ENCODE data around the gene MS4A15.

DNA sequence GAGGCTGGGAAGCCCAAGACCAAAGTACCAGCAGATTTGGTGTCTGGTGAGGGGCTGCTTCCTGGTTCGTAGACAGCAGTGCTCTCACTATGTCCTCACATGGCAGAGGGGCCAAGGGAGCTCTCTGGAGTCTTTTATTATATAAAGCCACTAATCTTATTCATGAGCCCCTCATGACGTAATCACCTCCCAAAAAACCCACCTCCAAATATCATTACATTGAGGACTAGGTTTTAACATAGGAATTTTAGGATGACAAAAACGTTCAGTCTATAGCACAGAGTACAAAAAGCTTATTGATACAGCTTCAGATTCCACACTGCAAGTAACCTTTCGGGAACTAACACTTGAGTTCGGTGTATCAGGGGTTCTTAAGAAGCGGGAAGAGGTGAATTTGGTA is 36.2 kb upstream of the MS4A15 start:
- TF ChIP-seq ARNT (IDR thresholded peaks at IDR 0.05) (no peak), SP1 (IDR thresholded peaks at IDR 0.05) (no peak)

Data from HEK293T (cell line).